HT1080 (cell line): ENCODE data around the gene CX3CL1. TPM values are rescaled to one million over a fixed set of nuclear protein-coding genes. Genes with fewer than 3 reads are reported as not detected.

Source experiments
- DNase-seq: peaks from one replicate; pipeline ENCODE4 v3.0.0-alpha.2; 2015; ENCODE audit warnings: low read depth
- small RNA-seq: library from RNA; depleted of rRNA; stranded (forward); fragments of <200 nt; gene quantifications from one replicate; pipeline ENCODE3, GENCODE V24; 2014
- total RNA-seq: library from RNA; depleted of rRNA; stranded (reverse); fragments of >200 nt; shearing (Covaris generic); gene quantifications from 2 replicates; pipeline ENCODE4 v1.2.3, GENCODE V29; 2014; rRNA removed

The CX3CL1 gene
- total RNA-seq, 1 experiment from 2014 or later, result 0.03 TPM

DNA sequence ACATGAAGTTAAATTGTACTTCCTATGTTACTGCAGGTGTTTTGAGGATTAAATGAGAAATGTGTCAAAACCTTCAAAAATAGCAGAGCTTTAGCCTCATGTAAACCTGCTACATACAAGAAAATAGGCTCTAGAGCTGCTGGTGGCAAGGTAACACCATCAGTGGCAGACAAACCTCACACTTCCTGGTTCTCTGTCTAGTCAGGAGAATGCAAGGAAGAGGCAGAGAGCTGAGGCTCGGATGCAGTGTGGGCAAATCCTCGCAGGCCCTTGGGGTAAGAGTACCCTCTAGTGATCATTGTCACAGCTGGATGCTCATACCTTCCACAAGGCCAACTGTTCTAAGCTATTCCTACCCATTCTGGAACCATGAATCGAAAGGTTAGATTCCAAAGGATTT lies 60.7 kb downstream of the CX3CL1 start:
- no peak for DNase-seq

- DNase-seq, result no peak
Measured at GRCh38 chr16:57434003-57434402, 61.7 kb downstream of the CX3CL1 start.

Small RNAs within 50 kb of the gene (small RNA-seq; reads per million reads assigned to genes)
- not detected for gene AC108081.1

Other genes with a start within 250 kb of the CX3CL1 start
- gene PSME3IP1, start 186.5 kb upstream of the CX3CL1 start, total RNA-seq, result 89.3 and 102 TPM in 2 replicates
- 28.1 and 36.6 TPM in 2 replicates for gene RSPRY1, start 186.2 kb upstream of the CX3CL1 start, total RNA-seq
- gene ARL2BP, start 127.2 kb upstream of the CX3CL1 start, total RNA-seq, result 55.3 and 70.5 TPM in 2 replicates
- 0.20 and 1.3 TPM in 2 replicates for gene PLLP, start 87.8 kb upstream of the CX3CL1 start, total RNA-seq
- gene CCL22, start 13.7 kb upstream of the CX3CL1 start, total RNA-seq, result not detected in 2 replicates
- gene CCL17, start 32.3 kb downstream of the CX3CL1 start, total RNA-seq, result not detected in 2 replicates
- 95.3 and 103 TPM in 2 replicates for gene CIAPIN1, start 74.9 kb downstream of the CX3CL1 start, total RNA-seq
- gene COQ9, start 75.0 kb downstream of the CX3CL1 start, total RNA-seq, result 82.4 and 89.4 TPM in 2 replicates
- gene POLR2C, start 90.2 kb downstream of the CX3CL1 start, total RNA-seq, result 199 and 233 TPM in 2 replicates
- gene DOK4, start 114.0 kb downstream of the CX3CL1 start, total RNA-seq, result 5.0 and 7.3 TPM in 2 replicates
- gene CCDC102A, start 164.1 kb downstream of the CX3CL1 start, total RNA-seq, result 10.4 and 13.7 TPM in 2 replicates
- gene ADGRG5, start 170.2 kb downstream of the CX3CL1 start, total RNA-seq, result not detected in 2 replicates